HFF-Myc (cell line): ENCODE data around the gene CACNB1.

Source experiments
- DNase-seq: peaks from one replicate; pipeline ENCODE4 v3.0.0-alpha.2; 2011; ENCODE audit warnings: low read depth; ENCODE audit errors: extremely low read depth
- H3K4me3 ChIP-seq: replicated peaks from 2 replicates; pipeline ENCODE4 v1.5.1; 2011; ENCODE audit warnings: low read depth, mild to moderate bottlenecking, control low read depth, low read length
- CTCF ChIP-seq: IDR thresholded peaks from 2 replicates; pipeline ENCODE4 v1.5.1; 2012; ENCODE audit warnings: mild to moderate bottlenecking, low read depth, low read length, control low read depth; ENCODE audit errors: missing control alignments

Gene CACNB1

GRCh38 chr17:39151943-39152818, 45.3 kb downstream of the CACNB1 start:
- no peak for TF ChIP-seq CTCF
- no peak for DNase-seq
- peak overlapping the region; percentile 94 for H3K4me3 ChIP-seq

GRCh38 chr17:39151150-39151942, 46.1 kb downstream of the CACNB1 start, which contains the start of gene PLXDC1:
Gene PLXDC1, minus strand, starts transcription at chr17:39151637. Its CDS starts 200 bp downstream, at chr17:39151437.
- H3K4me3 ChIP-seq = peak within 1 kb of the TSS; percentile 94
- DNase-seq = no peak
- TF ChIP-seq CTCF = no peak

GRCh38 chr17:39150795-39151149, 46.7 kb downstream of the CACNB1 start:
- no peak for TF ChIP-seq CTCF
- peak overlapping the region; percentile 16; the same call in 1 of the 2 replicates for H3K4me3 ChIP-seq
- DNase-seq = no peak

- DNase-seq = no peak
- H3K4me3 ChIP-seq = no peak overlapping the region
- no peak for TF ChIP-seq CTCF
These were observed 47.3 kb downstream of the CACNB1 start for GRCh38 chr17:39150104-39150634.

- DNase-seq = no peak
- no peak for TF ChIP-seq CTCF
- no peak overlapping the region for H3K4me3 ChIP-seq
These were observed 50.0 kb downstream of the CACNB1 start for GRCh38 chr17:39147221-39148185.

- no peak for TF ChIP-seq CTCF
- H3K4me3 ChIP-seq = no peak overlapping the region
- no peak for DNase-seq
These were observed 51.2 kb downstream of the CACNB1 start for GRCh38 chr17:39146273-39146672.
